ENCODE data around the gene M1AP. TPM values are rescaled to one million over a fixed set of nuclear protein-coding genes. Genes with fewer than 3 reads are reported as not detected.

Gene M1AP
- total and polyA plus RNA-seq, 2 of the 8 experiments (the other 6 are each of a cell fraction or from before 2014, with no cell fraction given) = 4.8 TPM

DNA sequence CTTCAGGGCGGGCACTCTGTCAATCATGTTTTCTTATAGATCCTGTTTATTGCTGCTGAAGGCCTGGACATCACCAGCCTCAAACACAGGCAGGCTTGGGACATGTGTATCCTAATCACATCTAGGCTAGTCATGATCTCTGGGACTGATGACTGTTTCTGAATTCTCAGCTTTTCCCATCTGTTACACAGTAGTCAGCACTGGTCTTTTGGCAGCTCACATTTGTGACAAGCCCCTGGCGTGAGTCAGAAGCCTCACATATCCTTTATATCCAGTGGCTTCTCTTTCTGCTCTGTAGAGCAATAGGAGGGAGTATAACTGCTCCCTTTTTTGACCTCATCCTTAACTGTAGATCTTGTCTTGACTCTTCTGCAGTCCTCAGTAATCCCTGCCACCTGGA is 10.4 kb upstream of the M1AP start:
- Histone ChIP-seq H3K9me3 (ENCODE audit: insufficient read depth in 2 of 2, low read depth in 1 of 2, low read length in 1 of 2) (no peaks in the 10 kb centered on the region), H2BK12ac (ENCODE audit: low read depth, low read length) (no peak overlapping the region), H4K5ac (ENCODE audit: insufficient read length, low read depth, low read length) (no peak overlapping the region), H3K14ac (ENCODE audit: insufficient read length) (no peak overlapping the region), H3K23ac (ENCODE audit: insufficient read length) (no peak overlapping the region), H3K56ac (replicated peaks; ENCODE audit: insufficient read length, low read depth, low read length) (no peak overlapping the region), H3K36me3 (ENCODE audit: control insufficient read depth in 2 of 4, insufficient read depth in 4 of 4, low read length in 3 of 4) (no peaks in the 10 kb centered on the region), H2BK20ac (ENCODE audit: low read length) (no peak overlapping the region), H3K79me2 (ENCODE audit: control insufficient read depth in 1 of 2, insufficient read depth in 2 of 2, low read length in 2 of 2) (no peaks in the 10 kb centered on the region), H3K23me2 (ENCODE audit: low read depth, low read length) (peaks cover 10% of the 10 kb centered on the region; the same call in 1 of the 2 replicates), H3K4ac (replicated peaks; ENCODE audit: insufficient read length, low read depth, low read length) (no peak overlapping the region), H3K9ac (replicated peaks in 1 of 4; ENCODE audit: extremely low read depth in 1 of 4, low read depth in 3 of 4, low read length in 3 of 4) (no peak overlapping the region), H4K20me1 (replicated peaks in 1 of 2; ENCODE audit: control insufficient read depth in 1 of 2, insufficient read depth in 2 of 2, low read length in 2 of 2) (peaks cover 0 to 3% of the 10 kb centered on the region in 2 experiments), H4K8ac (ENCODE audit: extremely low read depth, insufficient read depth, low read length) (no peak overlapping the region), H2AFZ (ENCODE audit: low read length) (no peak overlapping the region), H3K18ac (ENCODE audit: extremely low read depth, low read length) (no peak overlapping the region), H2BK5ac (ENCODE audit: low read depth, low read length) (no peak overlapping the region), H3K27ac (ENCODE audit: low read depth, low read length) (no peak overlapping the region), H2AK5ac (ENCODE audit: low read depth, low read length) (no peak overlapping the region), H3K4me3 (ENCODE audit: extremely low read depth in 1 of 4, insufficient read depth in 2 of 4, low read depth in 3 of 4, low read length in 4 of 4) (no peak overlapping the region), H4K91ac (replicated peaks; ENCODE audit: insufficient read length, low read length) (no peak overlapping the region), H2BK120ac (replicated peaks; ENCODE audit: low read depth, low read length) (no peak overlapping the region), H3K4me1 (replicated peaks in 1 of 4; ENCODE audit: control insufficient read depth in 3 of 4, insufficient read depth in 4 of 4, low read length in 3 of 4) (peaks cover 0 to 6% (median 4%) of the 10 kb centered on the region in 4 experiments; a peak in 2 of 7 replicates), H3K27me3 (replicated peaks in 1 of 4; ENCODE audit: control insufficient read depth in 3 of 4, extremely low read depth in 1 of 4, insufficient read depth in 3 of 4, low read length in 3 of 4) (peaks cover 12 to 20% (median 18%) of the 10 kb centered on the region in 4 experiments), H3K4me2 (ENCODE audit: insufficient read depth in 1 of 2, low read depth in 2 of 2, low read length in 2 of 2) (no peak overlapping the region), H3K79me1 (ENCODE audit: low read depth, low read length) (no peaks in the 10 kb centered on the region), H2BK15ac (ENCODE audit: low read length) (no peak overlapping the region)
- WGBS, 2 experiments (ENCODE audit: extremely low coverage in 1 of 2, insufficient coverage in 1 of 2, insufficient read length in 1 of 2, insufficient replicate concordance in 2 of 2, low coverage in 1 of 2, low lambda C conversion rate in 2 of 2, missing lambda C conversion rate in 1 of 2) = 90% methylated on average over 2 of the region's 2 CpGs; no CpG with 5 or more reads in 1 of the 2 experiments
- POLR2A ChIA-PET (ENCODE audit: partially characterized antibody) = no interaction called here
- CTCF ChIA-PET (ENCODE audit: partially characterized antibody) = no interaction called here
- FAIRE-seq (no peak), DNase-seq (ENCODE audit: low read depth in 1 of 2, low spot score in 2 of 2) (no peak)
- no peak for TF ChIP-seq CTBP2 (IDR thresholded peaks at IDR 0.05; ENCODE audit: borderline replicate concordance, insufficient read depth, insufficient read length, low read length)
- no peak for TF ChIP-seq SP2 (IDR thresholded peaks at IDR 0.05; ENCODE audit: low read length)
- TF ChIP-seq JUND (IDR thresholded peaks at IDR 0.05; ENCODE audit: low read length) = no peak
- TF ChIP-seq SRF (IDR thresholded peaks at IDR 0.05; ENCODE audit: low read depth, low read length) = no peak
- no peak for TF ChIP-seq GTF2F1 (IDR thresholded peaks at IDR 0.05; ENCODE audit: borderline replicate concordance, low read depth, low read length)
- TF ChIP-seq ASH2L (IDR thresholded peaks at IDR 0.05; ENCODE audit: low read length) = no peak
- no peak for TF ChIP-seq BRCA1 (IDR thresholded peaks at IDR 0.05; ENCODE audit: low read depth, low read length)
- no peak for TF ChIP-seq POU5F1 (IDR thresholded peaks at IDR 0.05; ENCODE audit: low read depth, low read length)
- TF ChIP-seq, protein P1, sequence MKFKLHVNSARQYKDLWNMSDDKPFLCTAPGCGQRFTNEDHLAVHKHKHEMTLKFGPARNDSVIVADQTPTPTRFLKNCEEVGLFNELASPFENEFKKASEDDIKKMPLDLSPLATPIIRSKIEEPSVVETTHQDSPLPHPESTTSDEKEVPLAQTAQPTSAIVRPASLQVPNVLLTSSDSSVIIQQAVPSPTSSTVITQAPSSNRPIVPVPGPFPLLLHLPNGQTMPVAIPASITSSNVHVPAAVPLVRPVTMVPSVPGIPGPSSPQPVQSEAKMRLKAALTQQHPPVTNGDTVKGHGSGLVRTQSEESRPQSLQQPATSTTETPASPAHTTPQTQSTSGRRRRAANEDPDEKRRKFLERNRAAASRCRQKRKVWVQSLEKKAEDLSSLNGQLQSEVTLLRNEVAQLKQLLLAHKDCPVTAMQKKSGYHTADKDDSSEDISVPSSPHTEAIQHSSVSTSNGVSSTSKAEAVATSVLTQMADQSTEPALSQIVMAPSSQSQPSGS (IDR thresholded peaks at IDR 0.05; ENCODE audit: low read length) = no peak
- TF ChIP-seq SUZ12 (IDR thresholded peaks at IDR 0.05; ENCODE audit: low read length) = no peak
- TF ChIP-seq, protein P2, sequence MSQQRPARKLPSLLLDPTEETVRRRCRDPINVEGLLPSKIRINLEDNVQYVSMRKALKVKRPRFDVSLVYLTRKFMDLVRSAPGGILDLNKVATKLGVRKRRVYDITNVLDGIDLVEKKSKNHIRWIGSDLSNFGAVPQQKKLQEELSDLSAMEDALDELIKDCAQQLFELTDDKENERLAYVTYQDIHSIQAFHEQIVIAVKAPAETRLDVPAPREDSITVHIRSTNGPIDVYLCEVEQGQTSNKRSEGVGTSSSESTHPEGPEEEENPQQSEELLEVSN (IDR thresholded peaks at IDR 0.05) = no peak
- no peak for TF ChIP-seq NANOG (IDR thresholded peaks at IDR 0.05; ENCODE audit: insufficient read depth, low read depth, low read length, poor library complexity, severe bottlenecking)
- TF ChIP-seq JUN (IDR thresholded peaks at IDR 0.05; ENCODE audit: low read depth, low read length) = no peak
